Progenitor cell of endocrine pancreas (in vitro differentiated cells): Measurements from ENCODE around the gene KCNE2. TPM values are rescaled to one million over a fixed set of nuclear protein-coding genes. Genes with fewer than 3 reads are reported as not detected.
"Not testable (repeated sequence)": the region's sequence is repeated elsewhere in the genome, so short reads cannot be mapped to it uniquely, and the experiment has no call there.

Experiments used
- DNase-seq: peaks from one replicate; pipeline ENCODE4 v3.0.0; 2021; ENCODE audit warnings: low spot score; ENCODE audit not compliant: unreplicated experiment
- H3K27ac Mint-ChIP-seq: 2 replicates; pipeline ENCODE4 v1.8.0; 2021; ENCODE audit warnings: mild to moderate bottlenecking, moderate library complexity, mixed read lengths
- H3K27me3 Mint-ChIP-seq: 2 replicates; pipeline ENCODE4 v1.8.0; 2021; ENCODE audit warnings: mixed read lengths
- H3K36me3 Mint-ChIP-seq: 2 replicates; pipeline ENCODE4 v1.8.0; 2022; ENCODE audit warnings: mixed read lengths; ENCODE audit not compliant: insufficient read depth
- H3K4me1 Mint-ChIP-seq: 2 replicates; pipeline ENCODE4 v1.8.0; 2021; ENCODE audit warnings: low read depth, mixed read lengths
- H3K4me3 Mint-ChIP-seq: 2 replicates; pipeline ENCODE4 v1.8.0; 2021; ENCODE audit warnings: low read depth, mild to moderate bottlenecking, moderate library complexity, mixed read lengths
- H3K9me3 Mint-ChIP-seq: 2 replicates; pipeline ENCODE4 v1.8.0; 2021; ENCODE audit warnings: low read depth, mixed read lengths
- total RNA-seq: library from RNA; stranded (reverse); gene quantifications from 2 replicates; pipeline ENCODE4 v1.2.1, GENCODE V29; 2021

KCNE2 gene
- total RNA-seq, 1 donor from 2014 or later, result 0.55 TPM

DNA sequence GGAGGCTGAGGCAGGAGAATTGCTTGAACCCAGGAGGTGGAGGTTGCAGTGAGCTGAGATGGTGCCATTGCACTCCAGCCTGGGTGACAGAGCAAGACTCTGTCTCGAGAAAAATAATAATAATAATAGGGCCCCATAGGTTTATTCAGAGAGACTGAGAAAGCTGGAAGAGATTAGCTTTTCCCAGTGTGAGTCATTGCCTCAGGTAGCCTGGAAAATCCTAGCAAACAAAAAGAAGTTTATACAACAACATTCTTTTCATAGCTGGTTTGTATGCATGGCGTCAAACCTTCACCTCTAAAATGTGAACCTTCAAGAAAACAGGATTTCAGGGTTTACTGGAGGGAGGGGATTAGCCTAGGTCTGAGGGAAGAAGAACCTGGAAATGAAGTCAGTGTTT, 19.3 kb downstream of the KCNE2 start:
- H3K27me3 Mint-ChIP-seq, H3K4me1 Mint-ChIP-seq, H3K9me3 Mint-ChIP-seq, DNase-seq, H3K36me3 Mint-ChIP-seq, H3K4me3 Mint-ChIP-seq, H3K27ac Mint-ChIP-seq: not testable (repeated sequence)

DNA sequence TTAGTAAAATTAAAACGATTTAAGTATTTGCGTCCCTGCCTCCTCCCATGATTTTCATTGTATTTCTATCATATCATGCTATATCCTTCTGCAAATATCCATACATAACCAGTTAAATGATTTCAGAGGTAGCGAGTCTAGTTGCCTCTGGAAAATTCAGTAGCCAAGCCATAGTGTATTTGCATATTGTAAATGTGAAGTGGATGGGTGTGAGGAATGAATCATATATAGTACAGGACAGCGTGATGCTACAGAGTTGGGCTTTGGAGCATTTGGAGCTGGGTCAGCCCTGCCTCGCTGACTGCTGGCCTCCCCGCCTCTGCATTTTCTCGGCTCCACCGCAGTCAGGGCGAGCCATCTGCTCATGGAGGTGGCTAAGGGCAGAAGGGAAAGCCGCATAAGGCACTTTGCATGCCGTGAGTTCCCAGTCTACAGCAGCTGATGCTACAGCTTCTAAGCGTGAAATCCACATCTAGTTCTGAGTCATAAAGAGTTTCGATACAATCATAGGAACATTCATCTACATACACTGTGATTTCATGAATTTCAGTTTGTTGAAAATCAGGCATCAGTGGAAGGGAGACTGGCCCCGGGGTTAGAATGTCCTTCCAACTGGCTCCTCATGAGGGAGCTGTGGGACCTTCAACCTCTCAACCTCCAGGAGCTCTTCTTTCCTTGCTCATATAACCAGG, 20.1 kb downstream of the KCNE2 start:
- not testable (repeated sequence) for H3K4me1 Mint-ChIP-seq, DNase-seq, H3K9me3 Mint-ChIP-seq, H3K27me3 Mint-ChIP-seq, H3K4me3 Mint-ChIP-seq, H3K27ac Mint-ChIP-seq, H3K36me3 Mint-ChIP-seq

DNA sequence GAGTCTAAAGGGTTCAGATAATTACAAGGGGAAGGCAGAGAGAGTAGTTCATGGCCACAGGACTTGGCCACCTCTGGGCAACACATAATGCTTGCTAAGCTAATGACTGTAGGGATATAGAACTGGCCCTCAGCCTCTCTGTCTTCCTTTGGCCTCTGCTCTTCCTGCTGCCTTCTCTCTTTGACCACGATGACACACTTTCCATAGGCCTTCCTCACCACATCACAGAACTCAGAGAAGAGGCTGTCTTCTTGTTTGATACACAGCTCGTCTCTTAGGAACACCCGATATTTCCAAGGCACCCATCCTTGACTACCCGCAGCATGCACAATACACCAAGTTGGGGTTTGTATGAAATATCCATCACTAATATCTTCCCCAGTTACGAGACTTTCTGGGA, 36.7 kb downstream of the KCNE2 start:
- not testable (repeated sequence) for H3K4me1 Mint-ChIP-seq, H3K27ac Mint-ChIP-seq, H3K27me3 Mint-ChIP-seq, H3K36me3 Mint-ChIP-seq, H3K4me3 Mint-ChIP-seq, H3K9me3 Mint-ChIP-seq, DNase-seq

DNA sequence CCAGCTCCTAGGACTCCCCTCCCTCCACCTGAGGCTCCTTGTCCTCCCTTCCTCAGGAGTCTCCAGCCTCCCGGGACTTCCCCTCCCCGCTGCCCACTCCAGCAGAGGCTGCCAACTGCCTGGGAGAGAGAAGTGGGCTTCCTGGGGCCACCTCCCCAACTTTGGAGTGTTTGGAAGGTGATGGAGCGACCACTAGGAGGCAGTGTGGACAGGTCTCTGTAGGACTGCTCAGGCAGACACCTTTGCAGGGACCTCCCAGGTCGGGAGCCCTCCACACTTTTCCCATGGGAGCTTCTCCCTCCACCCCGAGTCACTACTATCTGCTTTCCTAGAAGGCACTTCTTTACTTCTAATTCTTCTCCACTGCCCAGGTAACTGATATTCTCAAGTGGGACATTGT, 40.9 kb downstream of the KCNE2 start:
- H3K36me3 Mint-ChIP-seq, H3K9me3 Mint-ChIP-seq, H3K4me3 Mint-ChIP-seq, H3K27me3 Mint-ChIP-seq, H3K4me1 Mint-ChIP-seq, H3K27ac Mint-ChIP-seq, DNase-seq: not testable (repeated sequence)

DNA sequence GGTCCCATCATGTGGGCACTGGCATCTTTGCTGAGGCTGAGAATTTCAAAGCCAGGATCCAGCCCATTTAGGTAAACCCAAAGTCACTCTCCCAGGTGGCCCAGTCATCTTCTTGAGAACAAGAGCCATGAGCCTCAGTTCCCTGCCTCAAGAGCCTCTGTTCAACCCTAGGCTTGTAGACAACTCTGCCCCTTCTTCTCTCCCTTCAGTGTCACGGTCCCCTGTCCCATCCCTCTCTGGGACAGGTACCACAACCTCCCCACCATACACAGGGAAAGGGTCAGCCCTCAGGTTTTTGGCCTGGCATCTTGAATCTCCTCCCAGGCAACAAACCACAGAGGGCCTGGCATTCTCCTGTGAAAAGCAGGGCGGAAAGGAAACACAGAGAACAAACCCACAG, 41.9 kb downstream of the KCNE2 start:
- DNase-seq, H3K9me3 Mint-ChIP-seq, H3K27me3 Mint-ChIP-seq, H3K4me3 Mint-ChIP-seq, H3K36me3 Mint-ChIP-seq, H3K27ac Mint-ChIP-seq, H3K4me1 Mint-ChIP-seq: not testable (repeated sequence)

DNA sequence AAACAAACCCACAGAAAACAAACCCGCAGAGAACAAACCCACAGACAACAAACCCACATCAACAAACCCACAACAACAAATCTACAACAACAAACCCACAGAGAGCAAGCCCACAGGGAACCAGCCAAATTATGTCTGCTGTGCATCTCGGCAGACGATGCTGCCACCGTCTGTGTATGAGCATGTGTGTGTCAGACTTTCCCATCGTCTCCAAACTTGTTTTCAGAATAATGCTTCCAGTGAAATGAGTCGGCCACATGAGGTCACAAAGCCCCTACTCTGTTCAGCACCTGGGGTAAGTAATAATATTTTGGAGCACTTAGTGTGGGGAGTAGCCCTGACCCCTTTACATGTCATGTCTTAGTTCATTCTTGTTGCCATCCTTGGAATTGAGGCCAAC, 42.3 kb downstream of the KCNE2 start:
- not testable (repeated sequence) for H3K9me3 Mint-ChIP-seq, H3K4me3 Mint-ChIP-seq, H3K27me3 Mint-ChIP-seq, H3K36me3 Mint-ChIP-seq, DNase-seq, H3K27ac Mint-ChIP-seq, H3K4me1 Mint-ChIP-seq

DNA sequence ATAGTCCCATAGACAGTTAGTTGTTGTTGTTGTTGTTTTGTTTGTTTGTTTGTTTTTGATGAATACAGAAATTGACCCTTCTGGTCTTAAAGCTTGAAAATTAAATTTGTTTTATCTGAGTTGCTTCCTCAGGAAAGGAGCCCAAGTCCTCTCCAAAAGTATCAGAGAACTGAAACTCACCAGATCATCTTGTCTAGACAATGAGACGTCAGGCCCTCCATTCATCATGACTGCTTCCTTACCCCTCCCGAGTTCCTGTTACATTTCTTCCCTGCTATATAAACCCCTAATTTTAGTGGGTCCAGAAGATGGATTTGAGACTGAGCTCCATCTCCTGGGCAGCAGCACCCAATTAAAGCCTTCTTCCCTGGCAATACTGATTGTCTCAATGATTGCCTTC, 42.9 kb downstream of the KCNE2 start:
- H3K9me3 Mint-ChIP-seq, H3K36me3 Mint-ChIP-seq, H3K27me3 Mint-ChIP-seq, DNase-seq, H3K27ac Mint-ChIP-seq, H3K4me3 Mint-ChIP-seq, H3K4me1 Mint-ChIP-seq: not testable (repeated sequence)

DNA sequence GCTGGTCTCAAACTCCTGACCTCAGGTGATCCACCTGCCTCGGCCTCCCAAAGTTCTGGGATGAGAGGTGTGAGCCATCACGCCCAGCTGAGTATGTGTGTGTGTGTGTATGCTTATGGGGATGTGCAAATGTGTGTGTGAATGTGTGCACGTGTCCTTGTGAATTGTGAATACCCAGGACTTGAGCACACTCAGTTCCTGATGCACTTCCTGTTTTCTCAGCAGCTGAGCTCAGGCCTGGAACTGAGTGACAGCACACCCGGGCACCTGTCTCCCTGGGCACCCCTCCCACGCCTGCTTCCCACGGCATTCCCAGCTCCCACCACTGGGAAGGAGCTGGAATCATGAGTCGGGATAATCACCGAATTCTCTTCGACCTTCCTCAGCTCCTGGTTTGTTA, 43.5 kb downstream of the KCNE2 start:
- H3K36me3 Mint-ChIP-seq, H3K4me1 Mint-ChIP-seq, DNase-seq, H3K4me3 Mint-ChIP-seq, H3K9me3 Mint-ChIP-seq, H3K27ac Mint-ChIP-seq, H3K27me3 Mint-ChIP-seq: not testable (repeated sequence)

DNA sequence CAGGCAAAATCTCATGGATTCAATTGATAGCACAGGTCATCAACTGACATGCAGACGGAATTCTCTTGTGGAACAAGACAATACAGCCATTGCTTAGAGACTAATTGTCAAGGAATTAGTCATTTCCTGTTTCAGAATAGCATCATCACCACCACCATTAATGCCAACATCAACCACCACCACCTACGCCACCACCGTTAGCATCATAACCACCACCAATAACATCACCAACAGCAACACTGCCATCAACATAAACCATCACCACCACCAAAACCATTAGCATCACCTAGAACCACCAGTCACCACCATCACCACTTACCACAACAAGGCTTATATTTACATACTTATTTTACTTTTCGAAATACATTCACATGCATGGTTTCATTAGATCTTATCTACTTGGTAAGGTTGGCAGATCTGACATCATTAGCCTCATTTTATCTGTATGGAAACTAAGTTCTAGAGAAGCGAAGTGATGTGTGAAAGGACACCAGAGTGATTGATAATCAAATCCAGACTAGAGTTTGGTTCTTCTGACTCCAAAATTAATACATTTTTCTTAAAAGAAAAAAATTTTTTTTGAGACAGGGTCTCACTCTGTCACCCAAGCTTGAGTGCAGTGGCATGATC, 53.8 kb downstream of the KCNE2 start:
- H3K36me3 Mint-ChIP-seq, H3K9me3 Mint-ChIP-seq, DNase-seq, H3K4me3 Mint-ChIP-seq, H3K27ac Mint-ChIP-seq, H3K27me3 Mint-ChIP-seq, H3K4me1 Mint-ChIP-seq: not testable (repeated sequence)

Other genes with a start within 250 kb of the KCNE2 start
- gene SMIM11, start 11.5 kb downstream of the KCNE2 start, total RNA-seq, result 5.9 and 22.7 TPM in 2 replicates
- not detected in 2 replicates for gene SMIM34, start 59.9 kb downstream of the KCNE2 start, total RNA-seq
- gene KCNE1, start 148.2 kb downstream of the KCNE2 start, total RNA-seq, result 0.31 and 0.53 TPM in 2 replicates